Measurements from ENCODE around the gene DNAH11. TPM values are rescaled to one million over a fixed set of nuclear protein-coding genes. Genes with fewer than 3 reads are reported as not detected.

Gene DNAH11
- total and polyA plus RNA-seq, 2 of the 4 experiments (the other 2 are of a cell fraction), result not detected

DNA sequence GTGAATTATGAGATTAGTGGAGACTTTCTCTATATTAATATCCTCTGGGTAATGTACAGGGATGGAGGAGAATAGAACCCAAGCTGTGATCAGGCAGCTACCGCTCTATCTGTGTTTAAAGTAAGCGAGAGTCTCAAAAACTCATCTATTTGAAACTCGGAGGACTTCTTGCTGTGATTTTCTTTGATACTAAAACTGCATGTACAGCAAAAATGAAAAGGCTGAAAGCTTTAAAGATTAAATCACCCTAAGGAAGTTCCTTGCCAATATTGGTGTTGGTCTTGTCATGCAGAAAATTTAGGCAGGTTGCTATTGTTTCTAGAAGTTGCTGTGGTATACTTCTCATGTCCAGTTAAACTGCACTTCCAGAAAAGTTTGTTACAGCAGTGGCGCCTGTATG lies 110.8 kb downstream of the DNAH11 start:
- Histone ChIP-seq H2AK5ac (ENCODE audit: low read depth, low read length) (no peak overlapping the region), H3K27me3 (ENCODE audit: control insufficient read depth, insufficient read depth, low read length) (no peaks in the 10 kb centered on the region), H4K8ac (ENCODE audit: low read depth in 2 of 2, low read length in 2 of 2) (no peak overlapping the region), H3K9me1 (ENCODE audit: insufficient read depth, low read length) (no peaks in the 10 kb centered on the region), H3K9ac (ENCODE audit: low read depth, low read length) (no peak overlapping the region), H2BK120ac (ENCODE audit: low read depth, low read length) (no peak overlapping the region), H3K9me3 (ENCODE audit: control insufficient read depth, insufficient read depth, low read length) (no peaks in the 10 kb centered on the region), H2BK20ac (ENCODE audit: low read depth, low read length) (no peak overlapping the region), H2BK15ac (ENCODE audit: low read depth, low read length) (no peak overlapping the region), H4K91ac (ENCODE audit: insufficient read depth, low read depth, low read length) (no peak overlapping the region), H3K4me1 (ENCODE audit: control insufficient read depth, insufficient read depth, low read length) (no peaks in the 10 kb centered on the region), H3K36me3 (ENCODE audit: control insufficient read depth, insufficient read depth, low read length) (no peaks in the 10 kb centered on the region), H3K14ac (replicated peaks; ENCODE audit: low read depth, low read length) (no peak overlapping the region), H3K4me3 (ENCODE audit: insufficient read depth, low read depth, low read length) (no peak overlapping the region), H3K23ac (ENCODE audit: low read depth, low read length) (no peak overlapping the region), H3K79me1 (ENCODE audit: low read depth in 1 of 2, low read length in 2 of 2) (no peaks in the 10 kb centered on the region), H3K18ac (ENCODE audit: low read depth, low read length) (no peak overlapping the region), H2AFZ (replicated peaks; ENCODE audit: low read length, poor library complexity) (no peak overlapping the region), H4K20me1 (ENCODE audit: insufficient read depth, low read length) (no peaks in the 10 kb centered on the region), H2AK9ac (replicated peaks; ENCODE audit: low read depth, low read length, poor library complexity) (no peak overlapping the region), H3K4me2 (ENCODE audit: low read depth, low read length) (no peak overlapping the region), H3K4ac (ENCODE audit: low read depth, low read length) (no peak overlapping the region), H3K56ac (ENCODE audit: extremely low read depth, insufficient read depth, low read length) (no peak overlapping the region), H3K27ac (ENCODE audit: insufficient read depth, low read length) (no peak overlapping the region), H2BK5ac (ENCODE audit: low read depth, low read length, poor library complexity, severe bottlenecking) (no peak overlapping the region), H4K5ac (ENCODE audit: low read depth, low read length) (no peak overlapping the region)
- DNase-seq, result no peak
- no TSS peak for BruUV-seq (replicated peaks)
- no peak for ATAC-seq (ENCODE audit: low read depth)
- ChIA-PET POLR2A (ENCODE audit: unreplicated experiment) (no interaction called here), CTCF (no interaction called here)
- in situ Hi-C loops (cut with MboI; ENCODE audit: low sequenced_read_pairs), result no loop called here
- WGBS, 2 experiments (ENCODE audit: extremely low coverage in 2 of 2, insufficient read length in 1 of 2), result no CpG with 5 or more reads among the region's 4 CpGs
- TF ChIP-seq, protein P1, sequence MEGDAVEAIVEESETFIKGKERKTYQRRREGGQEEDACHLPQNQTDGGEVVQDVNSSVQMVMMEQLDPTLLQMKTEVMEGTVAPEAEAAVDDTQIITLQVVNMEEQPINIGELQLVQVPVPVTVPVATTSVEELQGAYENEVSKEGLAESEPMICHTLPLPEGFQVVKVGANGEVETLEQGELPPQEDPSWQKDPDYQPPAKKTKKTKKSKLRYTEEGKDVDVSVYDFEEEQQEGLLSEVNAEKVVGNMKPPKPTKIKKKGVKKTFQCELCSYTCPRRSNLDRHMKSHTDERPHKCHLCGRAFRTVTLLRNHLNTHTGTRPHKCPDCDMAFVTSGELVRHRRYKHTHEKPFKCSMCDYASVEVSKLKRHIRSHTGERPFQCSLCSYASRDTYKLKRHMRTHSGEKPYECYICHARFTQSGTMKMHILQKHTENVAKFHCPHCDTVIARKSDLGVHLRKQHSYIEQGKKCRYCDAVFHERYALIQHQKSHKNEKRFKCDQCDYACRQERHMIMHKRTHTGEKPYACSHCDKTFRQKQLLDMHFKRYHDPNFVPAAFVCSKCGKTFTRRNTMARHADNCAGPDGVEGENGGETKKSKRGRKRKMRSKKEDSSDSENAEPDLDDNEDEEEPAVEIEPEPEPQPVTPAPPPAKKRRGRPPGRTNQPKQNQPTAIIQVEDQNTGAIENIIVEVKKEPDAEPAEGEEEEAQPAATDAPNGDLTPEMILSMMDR (conservative IDR thresholded peaks at IDR 0.05; ENCODE audit: low read depth, low read length), result no peak
- TF ChIP-seq, protein P2, sequence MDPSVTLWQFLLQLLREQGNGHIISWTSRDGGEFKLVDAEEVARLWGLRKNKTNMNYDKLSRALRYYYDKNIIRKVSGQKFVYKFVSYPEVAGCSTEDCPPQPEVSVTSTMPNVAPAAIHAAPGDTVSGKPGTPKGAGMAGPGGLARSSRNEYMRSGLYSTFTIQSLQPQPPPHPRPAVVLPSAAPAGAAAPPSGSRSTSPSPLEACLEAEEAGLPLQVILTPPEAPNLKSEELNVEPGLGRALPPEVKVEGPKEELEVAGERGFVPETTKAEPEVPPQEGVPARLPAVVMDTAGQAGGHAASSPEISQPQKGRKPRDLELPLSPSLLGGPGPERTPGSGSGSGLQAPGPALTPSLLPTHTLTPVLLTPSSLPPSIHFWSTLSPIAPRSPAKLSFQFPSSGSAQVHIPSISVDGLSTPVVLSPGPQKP (IDR thresholded peaks at IDR 0.05; ENCODE audit: borderline replicate concordance, low read depth, low read length), result no peak
- TF ChIP-seq BHLHE40 (IDR thresholded peaks at IDR 0.05; ENCODE audit: low read depth, low read length), result no peak
- TF ChIP-seq RFX5 (IDR thresholded peaks at IDR 0.05; ENCODE audit: low read depth, low read length), result no peak
- no peak for TF ChIP-seq CHD1 (IDR thresholded peaks at IDR 0.05; ENCODE audit: low read depth, low read length)
- no peak for TF ChIP-seq SMC3 (IDR thresholded peaks at IDR 0.05; ENCODE audit: low read depth, low read length)
- no peak for TF ChIP-seq RAD21 (IDR thresholded peaks at IDR 0.05; ENCODE audit: low read length)
- no peak for TF ChIP-seq RCOR1 (IDR thresholded peaks at IDR 0.05; ENCODE audit: insufficient replicate concordance, low read length)
- TF ChIP-seq CEBPB (IDR thresholded peaks at IDR 0.05; ENCODE audit: low read depth, low read length), result no peak
- TF ChIP-seq FOS (IDR thresholded peaks at IDR 0.05; ENCODE audit: low read depth, low read length), result no peak
- no peak for TF ChIP-seq MAFK (IDR thresholded peaks at IDR 0.05; ENCODE audit: low read depth, low read length)
- TF ChIP-seq POLR2A (IDR thresholded peaks at IDR 0.05; ENCODE audit: low read depth, low read length), result no peak
- no peak for TF ChIP-seq MAZ (IDR thresholded peaks at IDR 0.05; ENCODE audit: borderline replicate concordance, low read depth, low read length)
- TF ChIP-seq, protein P3, sequence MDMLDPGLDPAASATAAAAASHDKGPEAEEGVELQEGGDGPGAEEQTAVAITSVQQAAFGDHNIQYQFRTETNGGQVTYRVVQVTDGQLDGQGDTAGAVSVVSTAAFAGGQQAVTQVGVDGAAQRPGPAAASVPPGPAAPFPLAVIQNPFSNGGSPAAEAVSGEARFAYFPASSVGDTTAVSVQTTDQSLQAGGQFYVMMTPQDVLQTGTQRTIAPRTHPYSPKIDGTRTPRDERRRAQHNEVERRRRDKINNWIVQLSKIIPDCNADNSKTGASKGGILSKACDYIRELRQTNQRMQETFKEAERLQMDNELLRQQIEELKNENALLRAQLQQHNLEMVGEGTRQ (IDR thresholded peaks at IDR 0.05; ENCODE audit: low read depth, low read length), result no peak
- no peak for TF ChIP-seq MXI1 (IDR thresholded peaks at IDR 0.05; ENCODE audit: borderline replicate concordance, low read depth, low read length)
- intact Hi-C loops (cut with micrococcal nuclease), result no loop called here
- dilution Hi-C loops (cut with HindIII; ENCODE audit: low sequenced_read_pairs, unreplicated experiment), result no loop called here

Measured in IMR-90 (cell line).